Vagina (tissue), 2 donors: Measurements from ENCODE around the gene LSM4.

Experiments used
- CTCF ChIP-seq, 3 experiments: fragments of 450-650 bp in 2 of 3; fragments of 200-600 bp in 1 of 3; sonication (generic) in 1 of 3; IDR thresholded peaks; one replicate each; pipeline ENCODE4 v1.5.1; 2017 to 2019; ENCODE audit warnings: antibody characterized with exemption in 3 of 3, mild to moderate bottlenecking in 2 of 3, moderate library complexity in 2 of 3
- POLR2A ChIP-seq, 2 donors: fragments of 450-650 bp; IDR thresholded peaks; one replicate each; pipeline ENCODE4 v1.6.1; 2017; ENCODE audit warnings: antibody characterized with exemption in 2 of 2, mild to moderate bottlenecking in 2 of 2, moderate library complexity in 2 of 2

- TF ChIP-seq CTCF (IDR thresholded peaks at IDR 0.05): no peak
- no peak for TF ChIP-seq POLR2A (IDR thresholded peaks at IDR 0.05)
These were observed 23.2 kb downstream of the LSM4 start for GRCh38 chr19:18299654-18300053.
